CD4-positive, alpha-beta T cell treated with Interleukin-12 subunit alpha and Interleukin-12 subunit beta, for 1 hour (primary cell): ENCODE measurements around the gene PTPRN2.
"Not testable (repeated sequence)": the region's sequence is repeated elsewhere in the genome, so short reads cannot be mapped to it uniquely, and the experiment has no call there.

ENCODE experiments used
- DNase-seq: peaks from one replicate; pipeline ENCODE4 v3.0.0-alpha.2; 2020

Gene PTPRN2

DNA sequence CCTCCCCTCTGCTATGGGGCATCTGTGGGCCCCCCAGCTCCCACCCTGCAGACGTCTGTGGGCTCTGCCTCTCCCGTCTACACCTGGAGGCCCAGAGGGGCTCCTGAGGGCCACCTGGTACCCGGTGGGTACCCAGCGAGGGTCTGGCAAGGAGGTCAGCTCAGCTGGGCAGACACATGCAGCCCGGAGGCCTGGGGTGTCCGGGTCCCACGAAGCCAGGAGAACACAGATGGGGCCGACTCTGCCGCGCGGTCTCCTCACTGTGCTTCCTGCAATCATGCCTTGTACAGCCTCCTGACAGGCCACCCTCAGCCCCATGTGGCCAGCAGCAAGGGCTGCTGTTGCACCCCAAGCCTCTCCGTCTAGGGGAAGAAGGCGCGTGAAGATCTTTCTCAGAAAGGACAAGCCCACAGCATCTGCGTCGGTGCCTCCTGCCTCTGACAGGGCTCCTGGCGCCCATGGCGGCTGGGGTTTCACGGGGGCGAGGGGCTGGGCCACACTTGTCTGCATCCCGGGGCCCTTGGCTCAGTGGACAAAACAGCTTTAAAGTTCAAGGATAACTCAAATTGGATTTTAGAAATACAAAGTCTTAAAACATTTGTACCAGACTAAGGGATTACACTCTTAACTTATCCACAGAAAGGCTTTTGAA is 859.5 kb downstream of the PTPRN2 start:
- no peak for DNase-seq

- no peak for DNase-seq
Measured at GRCh38 chr7:157726764-157727163, 860.9 kb downstream of the PTPRN2 start.

DNA sequence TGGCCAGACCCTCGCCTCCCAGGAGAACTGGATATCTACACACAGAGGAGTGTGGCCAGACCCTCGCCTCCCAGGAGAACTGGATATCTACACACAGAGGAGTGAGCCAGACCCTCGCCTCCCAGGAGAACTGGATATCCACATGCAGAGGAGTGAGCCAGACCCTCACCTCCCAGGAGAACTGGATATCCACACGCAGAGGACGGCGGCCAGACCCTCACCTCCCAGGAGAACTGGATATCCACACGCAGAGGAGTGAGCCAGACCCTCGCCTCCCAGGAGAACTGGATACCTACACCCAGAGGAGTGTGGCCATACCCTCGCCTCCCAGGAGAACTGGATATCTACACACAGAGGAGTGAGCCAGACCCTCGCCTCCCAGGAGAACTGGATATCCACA is 862.3 kb downstream of the PTPRN2 start:
- DNase-seq = not testable (repeated sequence)

DNA sequence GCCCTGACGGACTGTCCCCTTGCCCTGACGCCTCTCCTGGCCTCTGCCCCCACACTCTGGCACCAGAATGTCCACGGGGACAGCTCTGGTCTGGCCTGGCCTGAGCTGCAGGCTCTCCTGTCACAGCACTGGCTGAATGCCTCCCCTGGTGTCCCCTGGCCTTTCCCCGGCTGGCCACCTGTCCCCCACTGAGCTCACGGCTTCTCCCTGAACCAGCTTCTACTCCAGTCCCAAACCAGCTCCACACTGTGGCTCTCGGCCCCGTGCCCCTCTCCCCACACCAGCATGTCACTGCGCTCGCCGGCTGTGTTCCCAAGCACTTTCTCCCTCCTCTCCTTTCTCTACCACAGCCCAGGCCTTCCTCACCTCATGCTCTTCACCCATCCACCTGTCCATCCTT is 864.4 kb downstream of the PTPRN2 start:
- DNase-seq = no peak

DNA sequence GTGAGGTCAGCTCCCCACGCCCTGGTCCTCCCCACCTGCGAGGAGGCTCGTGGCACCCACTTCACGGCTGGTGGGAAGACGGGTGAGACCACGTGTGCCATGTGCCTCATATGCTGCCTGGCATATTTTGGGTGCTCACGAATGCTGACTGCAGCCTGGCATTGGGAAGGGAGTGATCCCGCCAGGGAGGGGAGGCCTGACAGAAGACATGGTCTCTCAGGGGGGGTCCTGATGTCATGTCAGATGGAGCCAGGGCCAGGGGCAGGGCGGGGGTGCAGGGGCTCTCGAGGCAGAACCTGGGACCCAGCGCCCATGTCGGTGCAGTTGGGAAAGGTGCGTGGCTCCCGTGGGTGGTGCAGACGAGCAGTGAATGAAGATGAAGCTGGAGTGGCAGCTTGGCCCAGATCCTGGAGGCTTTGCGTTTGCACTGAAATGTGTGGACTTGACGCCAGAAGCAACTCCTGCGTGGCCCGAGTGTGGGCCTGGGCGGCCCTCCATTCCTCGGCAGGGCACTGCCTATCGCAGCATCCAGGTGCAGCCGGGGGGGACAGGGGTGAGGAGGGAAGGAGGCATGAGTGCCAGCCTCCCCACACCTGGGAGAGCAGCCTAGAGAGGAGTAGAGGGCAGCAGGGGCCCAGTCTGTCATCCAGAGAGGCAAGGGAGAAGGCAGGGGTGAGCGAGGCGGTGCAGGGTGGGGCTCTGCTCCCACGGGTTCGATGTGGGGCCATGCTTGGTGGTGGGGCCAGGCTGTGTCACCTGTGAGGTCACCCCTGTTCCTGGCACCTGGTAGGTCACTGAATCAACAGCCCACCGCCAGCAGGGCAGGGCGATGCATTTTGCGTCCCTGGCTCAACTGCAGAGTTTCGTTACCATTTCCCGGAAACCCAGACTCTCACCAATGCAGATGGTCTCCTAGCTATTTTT is 865.2 kb downstream of the PTPRN2 start:
- no peak for DNase-seq

- no peak for DNase-seq
Measured at GRCh38 chr7:157721468-157722136, 866.0 kb downstream of the PTPRN2 start.

DNA sequence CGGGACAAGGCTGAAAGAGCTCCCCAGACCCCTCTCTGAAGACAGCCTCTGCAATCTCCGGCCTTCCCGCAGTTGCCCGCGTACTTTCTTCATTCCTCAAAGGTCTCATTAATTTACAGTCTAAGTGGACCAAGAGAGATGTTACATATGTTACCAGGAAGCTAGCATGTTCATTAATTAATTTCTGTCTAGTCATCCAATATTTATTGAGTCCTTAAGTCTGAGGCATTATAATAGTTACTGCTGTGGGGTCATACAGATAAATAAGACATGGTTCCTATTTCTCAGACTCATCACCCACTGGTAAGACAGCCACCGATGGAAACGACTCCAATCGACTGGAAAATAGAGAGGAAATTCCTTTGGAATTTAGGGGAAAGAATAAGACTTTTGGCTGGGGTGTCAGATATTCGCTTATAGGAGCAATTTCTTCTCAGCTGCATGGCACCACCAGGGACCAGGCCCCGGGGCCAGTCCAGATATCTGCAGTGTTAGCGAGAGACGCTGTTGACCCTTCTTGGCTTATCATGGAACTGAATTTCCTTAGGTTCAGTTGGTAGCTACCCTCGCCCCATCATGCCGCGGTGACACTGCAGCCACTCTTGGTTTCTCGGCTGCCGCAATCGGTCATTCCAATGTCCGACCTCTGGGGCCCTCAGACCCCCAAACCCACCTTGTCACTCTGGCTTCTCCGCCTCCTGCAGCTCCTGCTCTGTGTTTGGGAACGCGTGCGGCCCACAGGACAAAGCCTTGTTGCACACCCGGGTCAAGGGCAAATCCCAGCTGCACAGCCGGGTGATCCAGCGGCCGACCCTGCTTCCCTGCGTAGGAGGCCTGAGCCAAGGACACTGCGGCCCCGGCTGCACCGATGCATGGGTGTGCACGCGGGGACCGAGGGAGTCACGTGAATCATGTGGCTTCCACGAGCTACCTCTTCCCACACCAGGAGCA is 867.6 kb downstream of the PTPRN2 start:
- DNase-seq = no peak

DNA sequence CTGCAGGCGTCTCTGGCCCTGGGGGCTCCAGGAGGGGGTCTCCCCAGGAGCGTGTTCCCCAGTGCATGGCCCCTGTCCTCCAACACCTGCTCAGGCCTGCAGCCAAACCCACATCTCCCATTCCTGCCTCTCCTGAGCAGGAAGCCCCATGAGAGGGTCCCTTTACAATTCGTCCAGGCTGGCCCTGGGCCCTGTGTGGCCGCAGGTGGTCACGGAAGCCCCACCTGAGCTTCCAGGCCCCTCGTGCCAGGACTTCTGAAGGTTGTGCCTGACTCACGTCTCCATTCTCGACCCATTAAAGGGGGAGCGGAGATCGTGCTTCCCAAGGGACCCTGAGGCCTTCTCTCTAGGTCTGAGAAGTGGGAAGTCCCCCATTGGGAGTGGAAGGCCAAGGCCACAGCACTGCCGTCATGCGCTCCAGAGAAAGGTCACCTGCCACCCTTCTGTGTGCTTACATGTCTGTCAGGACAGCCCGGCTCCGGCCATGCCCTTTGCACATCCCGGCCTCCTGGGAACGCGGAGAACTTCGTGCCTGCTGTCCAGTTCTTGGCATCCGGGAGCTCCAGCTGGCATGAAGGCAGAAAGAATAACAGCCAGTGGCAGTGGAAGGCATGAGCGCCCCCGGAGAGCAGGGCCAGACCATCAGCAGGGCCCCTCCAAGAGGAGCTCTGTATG is 868.5 kb downstream of the PTPRN2 start:
- no peak for DNase-seq

GRCh38 chr7:157718303-157719007 is 869.2 kb downstream of the PTPRN2 start:
- DNase-seq = no peak

DNA sequence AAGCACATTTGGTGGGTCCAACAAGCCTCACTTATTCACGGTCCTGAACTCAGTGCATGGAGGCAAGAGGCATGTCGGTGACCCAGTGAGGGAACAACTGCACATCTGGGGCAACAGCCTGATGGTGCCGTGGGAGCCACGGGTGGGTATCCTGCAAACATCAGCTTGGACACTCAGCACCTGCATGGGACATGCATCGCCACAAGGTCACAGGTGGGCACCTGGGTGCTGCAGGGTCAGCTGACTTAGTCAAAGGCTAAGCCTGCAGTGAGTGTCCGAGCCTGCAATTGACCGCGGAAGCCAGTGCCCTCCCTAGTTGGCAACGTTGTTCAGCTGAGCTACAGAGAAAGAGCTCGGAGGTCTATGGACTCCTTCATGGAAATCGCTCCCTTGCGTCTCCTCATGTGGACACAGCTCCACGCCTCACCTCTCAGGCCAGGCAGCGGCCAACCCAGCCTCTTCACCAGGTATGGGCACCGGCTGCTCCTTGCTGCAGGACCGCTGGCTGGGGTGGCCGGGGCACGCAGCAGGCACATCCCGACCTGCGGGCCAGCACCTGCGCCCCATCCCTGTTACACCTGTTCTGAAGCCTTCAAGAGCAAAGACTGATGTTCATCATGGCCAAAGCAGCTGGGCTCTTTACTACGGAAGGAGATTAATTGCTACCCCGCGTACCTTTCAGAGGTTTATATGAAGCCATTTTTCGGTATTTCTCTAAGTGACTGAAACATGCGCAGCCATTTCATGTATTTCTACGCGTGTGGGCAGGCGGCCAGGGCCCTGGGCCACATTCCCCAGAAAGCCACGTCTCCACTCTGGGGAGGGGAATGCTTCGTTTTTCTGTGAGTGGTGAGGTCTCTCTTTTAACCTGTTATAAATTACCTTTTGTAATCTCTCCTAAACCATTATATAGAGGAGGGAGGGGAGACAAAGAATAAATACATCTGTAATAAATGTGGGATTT is 870.1 kb downstream of the PTPRN2 start:
- no peak for DNase-seq

DNA sequence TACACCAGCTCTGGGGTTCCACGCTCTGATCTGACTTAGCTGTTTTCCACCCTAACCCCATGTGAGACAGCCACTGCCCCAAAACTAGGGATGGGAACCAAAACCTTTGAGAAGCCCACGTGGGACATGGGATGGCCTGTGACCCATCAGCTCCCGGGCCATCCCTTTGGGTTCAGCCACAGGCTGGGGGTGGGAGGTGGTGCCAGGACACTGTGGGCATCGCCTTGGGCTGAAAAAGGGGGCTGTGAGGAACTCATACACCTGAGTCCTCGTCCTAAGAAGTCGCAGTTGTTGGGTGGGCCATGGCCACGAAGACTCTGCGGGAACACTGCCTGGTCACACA is 871.7 kb downstream of the PTPRN2 start:
- DNase-seq = no peak

- DNase-seq = no peak
Measured at GRCh38 chr7:157715071-157715937, 872.3 kb downstream of the PTPRN2 start.

- DNase-seq = no peak
Measured at GRCh38 chr7:157714166-157715070, 873.2 kb downstream of the PTPRN2 start.

DNA sequence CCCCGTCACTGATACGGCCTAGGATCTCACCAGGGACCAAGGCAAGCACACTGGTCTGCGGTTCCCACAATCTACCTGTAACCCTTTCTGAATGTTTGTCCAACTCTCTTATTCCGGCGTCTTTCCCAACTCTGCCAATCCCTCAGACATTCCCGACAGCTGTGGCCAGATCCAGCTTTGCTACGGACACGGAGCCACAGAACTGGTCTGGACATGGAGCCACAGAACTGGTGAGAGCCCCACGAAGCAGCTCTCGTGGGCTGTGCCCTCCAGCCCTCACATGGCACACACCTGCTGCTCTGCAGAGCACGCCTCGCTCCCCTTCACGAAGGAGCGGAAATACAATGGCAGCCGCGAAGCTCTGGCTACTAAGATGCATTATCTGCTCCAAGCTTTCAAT is 874.0 kb downstream of the PTPRN2 start:
- DNase-seq = no peak

- DNase-seq = no peak
Measured at GRCh38 chr7:157712666-157713235, 874.9 kb downstream of the PTPRN2 start.

- DNase-seq = no peak
Measured at GRCh38 chr7:157711353-157711888, 876.2 kb downstream of the PTPRN2 start.

DNA sequence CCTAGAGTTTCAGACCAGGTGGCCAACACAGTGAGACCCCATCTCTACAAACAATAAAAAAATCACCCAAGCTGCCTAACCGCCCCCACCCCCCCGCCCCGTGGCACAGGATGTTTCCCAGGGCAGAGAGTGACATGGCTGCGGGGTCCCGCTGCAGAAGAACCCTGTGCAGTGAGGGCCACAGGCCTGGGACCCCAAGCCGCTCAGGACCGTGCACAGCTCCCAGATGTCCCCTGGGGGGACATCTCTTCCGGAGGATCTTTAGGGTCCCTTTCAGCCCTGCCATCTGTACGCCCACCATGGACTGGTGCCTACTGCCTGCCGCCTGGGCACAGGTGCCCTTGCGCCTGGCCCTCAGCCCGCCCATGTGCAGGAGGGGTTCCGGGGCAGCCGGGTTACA is 877.2 kb downstream of the PTPRN2 start:
- DNase-seq = no peak
